Esophagus muscularis mucosa (tissue), 4 donors: Measurements from ENCODE around the gene OTOF. TPM values are rescaled to one million over a fixed set of nuclear protein-coding genes. Genes with fewer than 3 reads are reported as not detected.

Source experiments
- DNase-seq: peaks from one replicate; pipeline ENCODE4 v3.0.0-alpha.2; 2017; ENCODE audit errors: extremely low spot score
- H3K27ac ChIP-seq, 4 donors: fragments of 200-600 bp; sonication (generic); replicated peaks in 1 of 4; 1 replicate in 3 of 4; 2 replicates in 1 of 4; pipeline ENCODE4 v1.5.1; 2016 to 2019; ENCODE audit warnings: mild to moderate bottlenecking in 1 of 4
- H3K27me3 ChIP-seq, 4 donors: fragments of 200-600 bp; sonication (generic); one replicate each; pipeline versions ENCODE4 v1.5.1 to v1.6.0; 2016 to 2019
- H3K36me3 ChIP-seq, 4 donors: fragments of 200-600 bp; sonication (generic); one replicate each; pipeline ENCODE4 v1.5.1; 2016 to 2019
- H3K4me1 ChIP-seq, 4 donors: fragments of 200-600 bp; sonication (generic); one replicate each; pipeline ENCODE4 v1.5.1; 2016 to 2019
- H3K4me3 ChIP-seq, 4 donors: fragments of 200-600 bp; sonication (generic); 1 replicate in 2 of 4; 2 replicates in 2 of 4; pipeline ENCODE4 v1.5.1; 2016 to 2019; ENCODE audit warnings: mild to moderate bottlenecking in 4 of 4, moderate library complexity in 1 of 4
- H3K9me3 ChIP-seq, 4 donors: fragments of 200-600 bp; sonication (generic); 1 replicate in 3 of 4; 2 replicates in 1 of 4; pipeline ENCODE4 v1.5.1; 2016 to 2019
- CTCF ChIP-seq, 3 experiments: fragments of 200-600 bp in 2 of 3; fragments of 450-650 bp in 1 of 3; sonication (generic) in 2 of 3; IDR thresholded peaks; one replicate each; pipeline ENCODE4 v1.5.1; 2017 to 2019; ENCODE audit warnings: antibody characterized with exemption in 3 of 3, mild to moderate bottlenecking in 2 of 3, moderate library complexity in 1 of 3
- EP300 ChIP-seq: sonication (generic); formaldehyde crosslinking; IDR thresholded peaks from one replicate; pipeline ENCODE4 v1.6.1; 2017; ENCODE audit warnings: antibody characterized with exemption
- POLR2A ChIP-seq: fragments of 450-650 bp; IDR thresholded peaks from one replicate; pipeline ENCODE4 v1.6.1; 2017; ENCODE audit warnings: antibody characterized with exemption, moderate library complexity, mild to moderate bottlenecking, low read depth
- POLR2AphosphoS5 ChIP-seq, 2 donors: sonication (generic); formaldehyde crosslinking; IDR thresholded peaks; one replicate each; pipeline ENCODE4 v1.6.1; 2017; ENCODE audit warnings: antibody characterized with exemption in 2 of 2
- WGBS: methylation state at CpG from one replicate; pipeline ENCODE4 v1.1.5; 2018; 5-methylcytosine and 5-hydroxymethylcytosine counted together
- intact Hi-C: fragments of 100-400 bp; cut with DNase I; formaldehyde crosslinking; loops from one replicate; pipeline ENCODE4 v1.15.1; 2023
- total RNA-seq, 4 donors: library from RNA; depleted of rRNA; stranded (reverse); fragments of >200 nt; gene quantifications; one replicate each; pipeline versions ENCODE4 v1.1.0 to v1.2.1, GENCODE V29; 2016

OTOF gene
- total RNA-seq, 4 donors from 2014 or later, result 0.13 to 1.5 (median 0.38) TPM

GRCh38 chr2:26411419-26411818, 66.5 kb downstream of the OTOF start:
- Histone ChIP-seq H3K4me1 (no peaks in the 10 kb centered on the region), H3K27me3 (peaks cover 0 to 4% (median 0%) of the 10 kb centered on the region in 4 donors), H3K4me3 (no peak overlapping the region), H3K36me3 (no peaks in the 10 kb centered on the region), H3K9me3 (no peaks in the 10 kb centered on the region), H3K27ac (no peak overlapping the region)
- no peak for TF ChIP-seq POLR2A
- no peak for TF ChIP-seq CTCF (IDR thresholded peaks at IDR 0.05)
- WGBS, result 95% methylated on average over 6 of the region's 6 CpGs
- DNase-seq, result no peak
- intact Hi-C loops, result no loop called here

DNA sequence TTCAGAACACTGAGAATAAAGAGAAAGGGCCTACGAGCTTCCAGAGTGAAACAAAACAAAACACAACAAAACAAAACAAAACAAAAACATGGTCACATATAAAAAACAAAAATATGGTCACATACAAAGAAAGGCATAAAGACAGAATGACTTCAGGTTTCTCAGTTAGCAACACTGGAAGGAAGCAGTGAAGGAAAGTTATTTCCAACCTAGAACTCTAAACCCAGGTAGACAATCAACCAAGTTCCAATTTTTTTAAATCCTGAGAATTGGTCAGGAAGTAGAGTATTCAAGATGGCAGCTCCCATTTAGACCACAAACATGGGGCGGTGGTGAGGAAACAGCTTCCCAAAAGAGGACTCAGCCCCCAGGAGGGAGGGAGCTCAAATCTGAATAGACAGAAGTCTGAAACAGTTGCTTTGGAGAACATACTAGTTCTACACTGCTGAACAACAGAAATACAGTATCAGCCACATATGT, 67.1 kb downstream of the OTOF start:
- no peak for DNase-seq
- TF ChIP-seq EP300 (no peak), CTCF (IDR thresholded peaks at IDR 0.05) (no peak), POLR2AphosphoS5 (IDR thresholded peaks at IDR 0.05) (no peak), POLR2A (no peak)
- Histone ChIP-seq H3K9me3 (no peaks in the 10 kb centered on the region), H3K4me3 (no peak overlapping the region), H3K27ac (no peak overlapping the region), H3K27me3 (peaks cover 0 to 4% (median 0%) of the 10 kb centered on the region in 4 donors), H3K36me3 (no peaks in the 10 kb centered on the region), H3K4me1 (no peaks in the 10 kb centered on the region)
- 92% methylated on average over 2 of the region's 2 CpGs for WGBS
- intact Hi-C loops, result no loop called here

GRCh38 chr2:26409785-26410184, 68.1 kb downstream of the OTOF start:
- WGBS, result 84% methylated on average over 1 of the region's 1 CpG
- Histone ChIP-seq H3K4me1 (no peaks in the 10 kb centered on the region), H3K36me3 (no peaks in the 10 kb centered on the region), H3K27ac (no peak overlapping the region), H3K9me3 (no peaks in the 10 kb centered on the region), H3K27me3 (peaks cover 0 to 4% (median 0%) of the 10 kb centered on the region in 4 donors), H3K4me3 (no peak overlapping the region)
- DNase-seq, result no peak
- TF ChIP-seq POLR2A (no peak), EP300 (no peak), CTCF (IDR thresholded peaks at IDR 0.05) (no peak), POLR2AphosphoS5 (IDR thresholded peaks at IDR 0.05) (no peak)
- intact Hi-C loops, result no loop called here

DNA sequence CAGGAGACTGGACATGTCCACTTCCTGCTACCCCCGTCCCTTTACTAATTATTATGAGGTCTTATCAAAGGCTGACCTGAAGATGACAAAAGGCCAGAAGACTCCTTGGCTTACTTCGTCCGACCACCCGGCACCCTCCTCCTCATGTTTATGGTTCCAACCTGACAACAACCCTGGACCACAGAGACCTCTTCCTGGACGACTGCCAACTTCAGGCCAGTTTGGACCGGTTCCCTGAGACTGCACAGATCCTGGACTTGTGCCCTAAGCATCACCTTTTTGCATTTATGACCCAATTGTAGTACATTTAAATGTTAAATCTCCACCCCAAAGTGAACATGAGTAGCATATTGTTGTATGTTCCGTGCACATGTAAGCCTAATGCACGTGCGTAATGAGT, 70.4 kb downstream of the OTOF start:
- no peak overlapping the region for H3K4me3 ChIP-seq
- TF ChIP-seq POLR2AphosphoS5 (IDR thresholded peaks at IDR 0.05) (no peak), EP300 (no peak), POLR2A (no peak), CTCF (IDR thresholded peaks at IDR 0.05) (no peak)

More for the DNA sequence above, 70.4 kb downstream of the OTOF start:
- peaks cover 0 to 4% (median 0%) of the 10 kb centered on the region in 4 donors for H3K27me3 ChIP-seq
- H3K36me3 ChIP-seq, result no peaks in the 10 kb centered on the region
- 62% methylated on average over 9 of the region's 9 CpGs for WGBS
- DNase-seq, result no peak
- intact Hi-C loops, result no loop called here
- H3K4me1 ChIP-seq, result peaks cover 0 to under 1% (median under 1%) of the 10 kb centered on the region in 4 donors
- no peaks in the 10 kb centered on the region for H3K9me3 ChIP-seq
- H3K27ac ChIP-seq, result no peak overlapping the region

Other genes starting within 250 kb of the OTOF start
- 100 to 1,000 TPM; 155 to 266 (median 175) TPM for gene HADHA, start 233.5 kb downstream of the OTOF start, total RNA-seq
- 100 to 1,000 TPM; 163 to 399 (median 192) TPM for gene HADHB, start 233.2 kb downstream of the OTOF start, total RNA-seq
- gene SELENOI, start 132.0 kb downstream of the OTOF start, total RNA-seq, result 10 to 100 TPM in 2 of 4 donors, 1 to 10 TPM in 2; 6.4 to 11.2 (median 9.3) TPM
- gene ADGRF3, start 131.3 kb downstream of the OTOF start, total RNA-seq, result not detected
- gene DRC1, start 76.2 kb downstream of the OTOF start, total RNA-seq, result under 1 TPM in 1 of 4 donors, not detected in 3; 0.45 TPM
- gene CIB4, start 163.2 kb upstream of the OTOF start, total RNA-seq, result not detected
- 10 to 100 TPM in 1 of 4 donors, 1 to 10 TPM in 3; 2.1 to 13.0 (median 7.9) TPM for gene KCNK3, start 214.6 kb upstream of the OTOF start, total RNA-seq